Activated CD8-positive, alpha-beta memory T cell treated with anti-CD3 and anti-CD28 coated beads, Interleukin-2, amount 50 U/mL, for 48 hours (primary cell): ENCODE results near the gene TBC1D19.
A peak's percentile ranks its signal among the peaks of the same experiment; 100 is the strongest.
"Not testable (repeated sequence)": the region's sequence is repeated elsewhere in the genome, so short reads cannot be mapped to it uniquely, and the experiment has no call there.

Source experiments
- DNase-seq: peaks from one replicate; pipeline ENCODE4 v3.0.0-alpha.2; 2020

Gene TBC1D19

GRCh38 chr4:26583865-26584652 is at the start of gene TBC1D19:
TBC1D19 (plus strand) TSS chr4:26584084; CDS start chr4:26584194, 110 bp downstream.
- DNase-seq, result peak; percentile 93

GRCh38 chr4:26542991-26543390 is 40.9 kb upstream of the TBC1D19 start:
- no peak for DNase-seq

GRCh38 chr4:26544421-26544820 is 39.5 kb upstream of the TBC1D19 start:
- DNase-seq, result no peak

- DNase-seq, result not testable (repeated sequence)
Measured at GRCh38 chr4:26548379-26548778, 35.5 kb upstream of the TBC1D19 start.

- no peak for DNase-seq
Measured at GRCh38 chr4:26557164-26557563, 26.7 kb upstream of the TBC1D19 start.

GRCh38 chr4:26558166-26558895 is 25.6 kb upstream of the TBC1D19 start:
- DNase-seq, result no peak

GRCh38 chr4:26566133-26566532 is 17.8 kb upstream of the TBC1D19 start:
- DNase-seq, result no peak

GRCh38 chr4:26568446-26568994 is 15.4 kb upstream of the TBC1D19 start:
- no peak for DNase-seq

- no peak for DNase-seq
Measured at GRCh38 chr4:26570596-26570995, 13.3 kb upstream of the TBC1D19 start.

GRCh38 chr4:26573389-26573794 is 10.5 kb upstream of the TBC1D19 start:
- no peak for DNase-seq

GRCh38 chr4:26574563-26574962 is 9.3 kb upstream of the TBC1D19 start:
- DNase-seq, result no peak

- DNase-seq, result no peak
Measured at GRCh38 chr4:26576231-26576739, 7.6 kb upstream of the TBC1D19 start.

GRCh38 chr4:26577066-26577465 is 6.8 kb upstream of the TBC1D19 start:
- no peak for DNase-seq

GRCh38 chr4:26579169-26579568 is 4.7 kb upstream of the TBC1D19 start:
- no peak for DNase-seq

- not testable (repeated sequence) for DNase-seq
Measured at GRCh38 chr4:26581341-26581740, 2.5 kb upstream of the TBC1D19 start.

GRCh38 chr4:26583538-26583864 is 383 bp upstream of the TBC1D19 start:
- no peak for DNase-seq

- DNase-seq, result no peak
Measured at GRCh38 chr4:26584725-26585124, 841 bp downstream of the TBC1D19 start.

GRCh38 chr4:26589705-26590104 is 5.8 kb downstream of the TBC1D19 start:
- no peak for DNase-seq

- DNase-seq, result no peak
Measured at GRCh38 chr4:26590639-26591038, 6.8 kb downstream of the TBC1D19 start.

GRCh38 chr4:26593557-26593956 is 9.7 kb downstream of the TBC1D19 start:
- DNase-seq, result not testable (repeated sequence)

GRCh38 chr4:26594371-26594770 is 10.5 kb downstream of the TBC1D19 start:
- no peak for DNase-seq

- no peak for DNase-seq
Measured at GRCh38 chr4:26594778-26595177, 10.9 kb downstream of the TBC1D19 start.

- DNase-seq, result no peak
Measured at GRCh38 chr4:26596843-26597242, 13.0 kb downstream of the TBC1D19 start.

GRCh38 chr4:26601204-26601603 is 17.3 kb downstream of the TBC1D19 start:
- no peak for DNase-seq
